Tracheal epithelial cell (primary cell): ENCODE measurements around the gene HSPB9. TPM values are rescaled to one million over a fixed set of nuclear protein-coding genes. Genes with fewer than 3 reads are reported as not detected.

Experiments used
- total RNA-seq: library from RNA; depleted of rRNA; stranded (reverse); fragments of >200 nt; gene quantifications from 2 replicates; pipeline ENCODE4 v1.2.1, GENCODE V29; 2014

Gene HSPB9
- total RNA-seq: not detected in 2 replicates

GRCh38 chr17:42122371-42123303, at the start of gene HSPB9:
HSPB9 (plus strand) TSS chr17:42122804; CDS start chr17:42122851, 47 bp downstream.

GRCh38 chr17:42097691-42098631, 24.6 kb upstream of the HSPB9 start, which contains the start of gene ZNF385C:
ZNF385C (minus strand) TSS chr17:42098473; CDS start chr17:42063056, 35,417 bp downstream.

GRCh38 chr17:42112552-42113176, 9.9 kb upstream of the HSPB9 start, which contains the start of gene DHX58:
DHX58 (minus strand) TSS chr17:42112714; CDS start chr17:42111892, 822 bp downstream.

GRCh38 chr17:42120770-42121769, 1.5 kb upstream of the HSPB9 start, which contains the start of gene KAT2A:
KAT2A (minus strand) TSS chr17:42121367; CDS start chr17:42121304, 63 bp downstream.

Other genes with a start within 250 kb of the HSPB9 start
- gene ACLY, start 203.9 kb upstream of the HSPB9 start, total RNA-seq: 106 and 230 TPM in 2 replicates
- 0.72 TPM in 1 of 2 replicates, not detected in the other for gene ODAD4, start 192.2 kb upstream of the HSPB9 start, total RNA-seq
- gene CNP, start 156.0 kb upstream of the HSPB9 start, total RNA-seq: 22.0 and 36.4 TPM in 2 replicates
- 41.1 and 48.0 TPM in 2 replicates for gene DNAJC7, start 105.4 kb upstream of the HSPB9 start, total RNA-seq
- 17.9 and 23.4 TPM in 2 replicates for gene NKIRAS2, start 102.7 kb upstream of the HSPB9 start, total RNA-seq
- 0.48 and 0.64 TPM in 2 replicates for gene C17orf113, start 72.2 kb upstream of the HSPB9 start, total RNA-seq
- gene ZNF385C, start 24.3 kb upstream of the HSPB9 start, total RNA-seq: under 0.01 TPM in 1 of 2 replicates, not detected in the other
- gene DHX58, start 10.1 kb upstream of the HSPB9 start, total RNA-seq: 6.0 and 10.8 TPM in 2 replicates
- 10.9 and 12.5 TPM in 2 replicates for gene KAT2A, start 1.4 kb upstream of the HSPB9 start, total RNA-seq
- 48.2 and 67.5 TPM in 2 replicates for gene RAB5C, start 32.2 kb downstream of the HSPB9 start, total RNA-seq
- 0.21 TPM in 1 of 2 replicates, not detected in the other for gene KCNH4, start 58.3 kb downstream of the HSPB9 start, total RNA-seq
- gene HCRT, start 62.6 kb downstream of the HSPB9 start, total RNA-seq: not detected in 2 replicates
- gene GHDC, start 71.7 kb downstream of the HSPB9 start, total RNA-seq: 11.3 and 12.8 TPM in 2 replicates
- gene STAT5B, start 153.6 kb downstream of the HSPB9 start, total RNA-seq: 15.4 and 17.7 TPM in 2 replicates
- 1.3 and 17.4 TPM in 2 replicates for gene STAT5A, start 165.7 kb downstream of the HSPB9 start, total RNA-seq